HG03196 (cell line): Measurements from ENCODE around the gene TAS2R7.
"Not testable (repeated sequence)": the region's sequence is repeated elsewhere in the genome, so short reads cannot be mapped to it uniquely, and the experiment has no call there.

Experiments
- ATAC-seq: cut with Tn5 transposase; IDR thresholded peaks from one replicate; pipeline ENCODE4 v1.9.1; 2021; ENCODE audit not compliant: unreplicated experiment

TAS2R7 gene

GRCh38 chr12:10802587-10802986 is at the start of gene TAS2R7:
Gene TAS2R7, minus strand, starts transcription at chr12:10802627. Its CDS starts 57 bp downstream, at chr12:10802570.
- ATAC-seq = no peak

DNA sequence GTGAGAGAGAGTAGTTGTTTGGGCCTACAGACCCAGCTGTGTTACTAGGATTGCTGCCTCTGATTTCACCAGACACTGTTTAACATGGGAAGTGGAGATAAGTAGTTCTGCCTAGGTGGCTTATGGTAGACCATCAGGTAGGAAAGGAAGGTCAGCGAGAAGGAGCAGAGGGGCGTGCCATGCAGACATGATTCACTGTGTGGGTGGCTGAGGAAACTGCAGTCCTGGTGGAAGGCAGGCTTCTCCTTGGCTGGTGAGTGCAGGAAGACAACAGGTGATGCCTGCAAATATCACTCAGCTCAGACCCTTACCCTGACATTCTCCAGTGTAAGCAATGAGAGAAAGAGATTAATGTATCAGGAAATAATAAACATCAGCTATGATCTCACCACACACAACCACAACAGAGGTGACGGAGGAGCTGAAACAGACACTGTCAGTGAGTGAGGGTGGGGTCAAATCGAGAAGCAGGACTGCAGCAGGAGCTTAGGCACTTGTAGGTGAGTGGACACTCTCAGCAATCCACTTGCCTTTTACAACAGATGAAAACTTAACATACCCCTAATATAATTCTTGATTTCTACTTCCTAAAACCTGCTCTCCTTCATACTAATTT is 48.9 kb upstream of the TAS2R7 start:
- no peak for ATAC-seq

- ATAC-seq = no peak
Observed at GRCh38 chr12:10849425-10849878, 47.0 kb upstream of the TAS2R7 start, which contains the start of gene PRR4. Gene PRR4, minus strand, starts transcription at chr12:10849475. Its CDS starts 38 bp downstream, at chr12:10849437.

- no peak for ATAC-seq
Observed at GRCh38 chr12:10847744-10848143, 45.3 kb upstream of the TAS2R7 start.

GRCh38 chr12:10842862-10843261 is 40.4 kb upstream of the TAS2R7 start:
- ATAC-seq = no peak

DNA sequence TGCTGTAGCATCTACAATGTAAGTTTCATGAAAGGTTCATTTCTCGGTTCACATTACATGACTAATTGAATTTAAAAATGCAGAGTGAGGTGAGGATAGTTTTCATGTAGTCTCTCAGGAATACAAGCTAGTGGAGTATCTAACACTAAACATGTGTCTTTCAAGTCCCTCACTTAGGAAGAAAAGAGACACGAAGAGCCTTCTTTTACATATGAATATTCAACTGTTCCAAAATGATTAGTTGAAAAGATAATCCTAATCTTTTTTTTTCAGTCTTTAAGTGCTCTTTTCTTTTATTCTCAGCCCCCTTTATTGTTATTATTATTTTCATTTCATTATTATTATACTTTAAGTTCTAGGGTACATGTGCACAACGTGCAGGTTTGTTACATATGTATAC is 36.0 kb upstream of the TAS2R7 start:
- no peak for ATAC-seq

GRCh38 chr12:10829994-10830393 is 27.6 kb upstream of the TAS2R7 start:
- ATAC-seq = no peak

GRCh38 chr12:10826258-10826657 is 23.8 kb upstream of the TAS2R7 start, which contains the start of gene TAS2R10:
Gene TAS2R10, minus strand, starts transcription at chr12:10826358. Its CDS starts 89 bp downstream, at chr12:10826269.
- no peak for ATAC-seq

DNA sequence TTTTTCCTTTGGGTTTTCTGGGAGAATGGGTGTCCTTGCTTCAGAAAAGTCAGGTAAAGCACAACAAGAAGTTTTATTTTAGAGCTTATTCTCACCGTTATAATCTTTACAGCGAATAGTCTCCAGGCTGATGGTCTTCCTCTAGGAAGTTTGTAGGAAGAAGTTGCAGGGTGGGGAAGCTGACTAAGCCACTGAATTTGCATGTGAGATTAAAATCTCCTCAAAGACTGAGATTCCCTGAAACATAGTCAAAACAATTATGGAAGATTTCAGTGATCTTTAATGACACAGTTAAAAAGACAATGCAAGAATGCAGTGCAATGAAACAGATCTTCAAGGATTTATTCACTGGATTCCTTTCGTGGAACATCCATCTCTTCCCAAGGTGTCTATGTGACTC is 22.5 kb upstream of the TAS2R7 start:
- no peak for ATAC-seq

DNA sequence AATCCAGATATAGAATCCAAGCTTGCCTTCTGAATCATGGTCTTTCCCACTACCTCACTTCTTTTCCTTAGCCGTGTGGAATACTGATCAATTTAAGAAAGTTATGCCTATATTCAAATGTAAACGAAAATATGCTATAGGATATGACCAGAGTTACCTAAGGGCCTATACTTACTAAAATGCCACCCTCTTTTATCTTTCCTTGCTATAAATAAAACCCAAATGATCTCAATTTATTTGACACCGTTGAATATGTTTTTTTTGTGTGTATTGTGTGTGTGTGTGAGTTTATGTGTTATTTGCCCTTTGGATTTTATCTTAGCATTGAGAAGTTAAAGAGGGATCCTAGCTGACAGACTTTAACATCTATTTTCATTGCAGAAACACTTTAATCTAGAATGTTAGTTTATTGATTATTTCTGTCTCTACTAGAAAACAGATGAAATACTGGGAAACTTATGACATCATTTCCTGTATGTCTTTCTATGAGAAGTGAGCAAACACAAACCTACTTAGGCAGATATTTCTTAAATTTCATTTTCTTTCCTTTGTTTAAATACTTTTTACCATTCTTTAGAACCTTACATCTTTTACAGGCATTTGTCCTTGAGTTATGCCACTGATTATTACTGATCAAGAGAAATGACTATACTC is 9.6 kb upstream of the TAS2R7 start:
- no peak for ATAC-seq

- ATAC-seq = no peak
Observed at GRCh38 chr12:10810068-10810467, 7.6 kb upstream of the TAS2R7 start, which contains the start of gene TAS2R9. Gene TAS2R9, minus strand, starts transcription at chr12:10810168. Its CDS starts 93 bp downstream, at chr12:10810075.

- no peak for ATAC-seq
Observed at GRCh38 chr12:10807186-10807585, 4.8 kb upstream of the TAS2R7 start, which contains the start of gene TAS2R8. Gene TAS2R8, minus strand, starts transcription at chr12:10807286. Its CDS starts 306 bp downstream, at chr12:10806980.

DNA sequence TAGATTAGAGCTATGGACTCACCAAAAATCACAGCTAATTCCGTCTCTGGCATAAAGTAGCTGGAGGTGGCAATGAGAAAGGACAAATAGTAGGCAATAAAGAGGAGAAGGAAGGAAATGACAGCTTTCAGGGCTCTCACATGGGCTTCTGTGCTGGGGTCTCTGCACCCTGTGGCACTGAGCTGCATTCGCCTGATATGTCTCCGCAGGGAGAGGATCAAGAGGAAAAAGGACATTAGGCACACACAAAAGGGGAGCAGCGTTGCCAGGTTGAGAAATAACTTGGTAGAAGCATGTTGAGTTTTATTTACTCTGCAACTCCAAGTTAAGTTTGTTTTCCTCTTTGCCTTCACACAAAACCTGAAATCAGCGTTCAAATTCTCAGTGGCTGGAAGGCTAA is 686 bp downstream of the TAS2R7 start:
- ATAC-seq = no peak

- ATAC-seq = no peak
Observed at GRCh38 chr12:10794222-10794621, 8.2 kb downstream of the TAS2R7 start.

GRCh38 chr12:10791769-10792168 is 10.7 kb downstream of the TAS2R7 start:
- ATAC-seq = not testable (repeated sequence)

- ATAC-seq = no peak
Observed at GRCh38 chr12:10783252-10783651, 19.2 kb downstream of the TAS2R7 start.

GRCh38 chr12:10779103-10779502 is 23.3 kb downstream of the TAS2R7 start:
- ATAC-seq = no peak

- ATAC-seq = no peak
Observed at GRCh38 chr12:10771132-10771733, 31.2 kb downstream of the TAS2R7 start.

DNA sequence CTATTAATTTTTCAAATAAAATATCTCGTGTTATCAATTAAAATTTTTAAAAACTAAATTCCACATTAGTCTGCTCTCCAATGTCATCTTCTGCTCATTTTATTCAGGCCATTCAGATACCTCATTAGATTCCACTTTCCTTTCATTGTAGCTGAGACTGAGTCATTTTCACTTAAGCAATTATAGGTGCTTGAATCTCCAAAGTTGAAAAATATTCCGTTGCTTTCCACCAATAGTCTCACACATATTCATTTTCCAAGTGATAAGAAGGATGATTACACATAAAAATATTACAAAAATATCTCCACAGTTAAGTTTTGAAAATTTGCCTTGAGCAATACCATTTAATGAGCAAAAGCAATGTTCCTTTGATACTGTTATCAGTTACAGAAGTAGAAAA is 42.8 kb downstream of the TAS2R7 start:
- no peak for ATAC-seq

DNA sequence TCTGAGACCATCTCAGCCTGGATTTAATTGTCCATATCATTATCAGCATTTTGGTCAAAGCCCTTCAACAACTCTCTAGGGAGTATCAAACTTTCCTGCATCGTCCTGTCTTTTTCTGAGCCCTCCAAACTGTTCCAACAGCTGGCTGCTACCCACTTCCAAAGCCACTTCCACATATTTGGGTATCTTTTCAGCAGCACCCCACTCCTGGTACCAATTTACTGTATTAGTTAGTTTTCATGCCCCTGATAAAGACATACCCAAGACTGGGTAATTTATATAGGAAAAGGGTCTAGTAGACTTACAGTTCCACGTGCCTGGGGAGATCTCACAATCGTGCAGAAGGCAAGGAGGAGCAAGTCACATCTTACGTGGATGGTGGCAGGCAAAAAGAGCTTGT is 46.2 kb downstream of the TAS2R7 start:
- ATAC-seq = no peak

- no peak for ATAC-seq
Observed at GRCh38 chr12:10753059-10753458, 49.4 kb downstream of the TAS2R7 start.
